Liver (tissue), 9 donors: Measurements from ENCODE around the gene NDUFA8. TPM values are rescaled to one million over a fixed set of nuclear protein-coding genes. Genes with fewer than 3 reads are reported as not detected.

ENCODE experiments used
- DNase-seq: peaks from one replicate; pipeline ENCODE4 v3.0.0-alpha.2; 2017; ENCODE audit warnings: low spot score
- H3K27ac ChIP-seq, 2 donors: one replicate each; pipeline ENCODE4 v1.7.0; 2013; ENCODE audit warnings: inconsistent platforms in 2 of 2, low read length in 2 of 2, control low read depth in 1 of 2, low read depth in 1 of 2, mild to moderate bottlenecking in 1 of 2
- H3K27me3 ChIP-seq, 4 donors: one replicate each; pipeline versions ENCODE4 v1.6.1 to v1.7.0; 2013; ENCODE audit warnings: low read length in 3 of 4, inconsistent platforms in 1 of 4, mild to moderate bottlenecking in 1 of 4, moderate library complexity in 1 of 4; ENCODE audit not compliant: control insufficient read depth in 4 of 4, insufficient read depth in 4 of 4
- H3K36me3 ChIP-seq, 4 donors: one replicate each; pipeline versions ENCODE4 v1.6.1 to v1.7.0; 2013; ENCODE audit warnings: low read length in 3 of 4, mild to moderate bottlenecking in 3 of 4, low read depth in 1 of 4, moderate library complexity in 1 of 4; ENCODE audit not compliant: control insufficient read depth in 4 of 4, insufficient read depth in 3 of 4
- H3K4me1 ChIP-seq, 4 donors: one replicate each; pipeline versions ENCODE4 v1.6.1 to v1.7.0; 2013; ENCODE audit warnings: low read length in 3 of 4, mild to moderate bottlenecking in 3 of 4, moderate library complexity in 1 of 4; ENCODE audit not compliant: control insufficient read depth in 4 of 4, insufficient read depth in 4 of 4
- H3K4me3 ChIP-seq, 3 donors: one replicate each; pipeline versions ENCODE4 v1.6.1 to v1.7.0; 2013; ENCODE audit warnings: low read length in 3 of 3, control low read depth in 1 of 3, low read depth in 1 of 3, mild to moderate bottlenecking in 1 of 3
- H3K9ac ChIP-seq, 2 donors: one replicate each; pipeline ENCODE4 v1.7.0; 2013; ENCODE audit warnings: low read length in 2 of 2, mild to moderate bottlenecking in 2 of 2, moderate library complexity in 2 of 2, control low read depth in 1 of 2, low read depth in 1 of 2
- H3K9me3 ChIP-seq, 4 donors: one replicate each; pipeline versions ENCODE4 v1.6.1 to v1.7.0; 2013; ENCODE audit warnings: low read length in 3 of 4; ENCODE audit not compliant: control insufficient read depth in 4 of 4
- ATF3 ChIP-seq: IDR thresholded peaks from 2 replicates; pipeline ENCODE4 v1.6.1; 2016; ENCODE audit warnings: antibody characterized with exemption
- EGR1 ChIP-seq, 2 donors: IDR thresholded peaks; 2 replicates each; pipeline ENCODE4 v1.6.1; 2016 to 2018; ENCODE audit warnings: antibody characterized with exemption in 2 of 2, low read depth in 2 of 2
- FOXA1 ChIP-seq: IDR thresholded peaks from 2 replicates; pipeline ENCODE4 v1.6.1; 2016; ENCODE audit warnings: antibody characterized with exemption
- FOXA2 ChIP-seq: IDR thresholded peaks from 2 replicates; pipeline ENCODE4 v1.6.1; 2016; ENCODE audit warnings: antibody characterized with exemption
- GABPA ChIP-seq, 2 donors: IDR thresholded peaks in 1 of 2; conservative IDR thresholded peaks in 1 of 2; 2 replicates each; pipeline ENCODE4 v1.6.1; 2016; ENCODE audit warnings: antibody characterized with exemption in 2 of 2, mild to moderate bottlenecking in 1 of 2, moderate library complexity in 1 of 2
- HNF4A ChIP-seq, 2 donors: conservative IDR thresholded peaks; 2 replicates each; pipeline ENCODE4 v1.6.1; 2016; ENCODE audit warnings: antibody characterized with exemption in 2 of 2, mild to moderate bottlenecking in 2 of 2
- HNF4G ChIP-seq: IDR thresholded peaks from 2 replicates; pipeline ENCODE4 v1.6.1; 2016; ENCODE audit warnings: antibody characterized with exemption
- JUND ChIP-seq, 2 donors: IDR thresholded peaks; 2 replicates each; pipeline ENCODE4 v1.6.1; 2016; ENCODE audit warnings: antibody characterized with exemption in 2 of 2
- NR2F2 ChIP-seq: IDR thresholded peaks from 2 replicates; pipeline ENCODE4 v1.6.1; 2016; ENCODE audit warnings: antibody characterized with exemption
- RAD21 ChIP-seq, 2 donors: IDR thresholded peaks; 2 replicates each; pipeline ENCODE4 v1.6.1; 2016; ENCODE audit warnings: antibody characterized with exemption in 2 of 2, mild to moderate bottlenecking in 2 of 2
- REST ChIP-seq: IDR thresholded peaks from 2 replicates; pipeline ENCODE4 v1.6.1; 2016; ENCODE audit warnings: antibody characterized with exemption, mild to moderate bottlenecking
- RXRA ChIP-seq, 2 donors: IDR thresholded peaks; 2 replicates each; pipeline ENCODE4 v1.6.1; 2017 to 2018; ENCODE audit warnings: antibody characterized with exemption in 2 of 2, mild to moderate bottlenecking in 1 of 2
- SP1 ChIP-seq: IDR thresholded peaks from 2 replicates; pipeline ENCODE4 v1.6.1; 2018; ENCODE audit warnings: antibody characterized with exemption, mild to moderate bottlenecking
- TAF1 ChIP-seq: conservative IDR thresholded peaks from 2 replicates; pipeline ENCODE4 v1.6.1; 2016; ENCODE audit warnings: antibody characterized with exemption, mild to moderate bottlenecking
- YY1 ChIP-seq: IDR thresholded peaks from 2 replicates; pipeline ENCODE4 v1.6.1; 2016; ENCODE audit warnings: antibody characterized with exemption, mild to moderate bottlenecking
- ZBTB33 ChIP-seq: IDR thresholded peaks from 2 replicates; pipeline ENCODE4 v1.6.1; 2016; ENCODE audit warnings: antibody characterized with exemption
- WGBS: extraction: QIAGEN DNeasy Blood & Tissue Kit; methylation state at CpG from one replicate; pipeline ENCODE4 v1.1.7; 2013; 5-methylcytosine and 5-hydroxymethylcytosine counted together
- polyA plus RNA-seq, 2 donors: library from polyadenylated mRNA; stranded (reverse) in 1 of 2; unstranded in 1 of 2; fragments of 200-250 nt in 1 of 2; fragments of >200 nt in 1 of 2; fragmentation: Nextera tagmentation in 1 of 2; extraction: Ambion mirVana in 1 of 2; gene quantifications; one replicate each; pipeline versions ENCODE4 v1.2.1 to v1.2.3, GENCODE V29; 2013 to 2015
- total RNA-seq, 2 donors: library from RNA; depleted of rRNA; stranded (reverse); fragments of >200 nt; gene quantifications; one replicate each; pipeline ENCODE4 v1.2.3, GENCODE V29; 2014
- TF ChIP-seq, protein P1 (sequence below): IDR thresholded peaks from 2 replicates; pipeline ENCODE4 v1.6.1; 2016; ENCODE audit warnings: antibody characterized with exemption
- TF ChIP-seq, protein P2 (sequence below): fragments of 150-350 bp; IDR thresholded peaks from 2 replicates; pipeline ENCODE4 v1.5.1; 2017; ENCODE audit warnings: improper control_type of control experiment, low read depth, low read length; ENCODE audit not compliant: missing input control
- donor health status: healthy.
- donor health status: healthy.
- donor health status: healthy.
- donor health status: healthy.
- donor health status: healthy.

NDUFA8 gene
- total and polyA plus RNA-seq, 4 donors: 24.9 to 51.9 (median 38.8) TPM

DNA sequence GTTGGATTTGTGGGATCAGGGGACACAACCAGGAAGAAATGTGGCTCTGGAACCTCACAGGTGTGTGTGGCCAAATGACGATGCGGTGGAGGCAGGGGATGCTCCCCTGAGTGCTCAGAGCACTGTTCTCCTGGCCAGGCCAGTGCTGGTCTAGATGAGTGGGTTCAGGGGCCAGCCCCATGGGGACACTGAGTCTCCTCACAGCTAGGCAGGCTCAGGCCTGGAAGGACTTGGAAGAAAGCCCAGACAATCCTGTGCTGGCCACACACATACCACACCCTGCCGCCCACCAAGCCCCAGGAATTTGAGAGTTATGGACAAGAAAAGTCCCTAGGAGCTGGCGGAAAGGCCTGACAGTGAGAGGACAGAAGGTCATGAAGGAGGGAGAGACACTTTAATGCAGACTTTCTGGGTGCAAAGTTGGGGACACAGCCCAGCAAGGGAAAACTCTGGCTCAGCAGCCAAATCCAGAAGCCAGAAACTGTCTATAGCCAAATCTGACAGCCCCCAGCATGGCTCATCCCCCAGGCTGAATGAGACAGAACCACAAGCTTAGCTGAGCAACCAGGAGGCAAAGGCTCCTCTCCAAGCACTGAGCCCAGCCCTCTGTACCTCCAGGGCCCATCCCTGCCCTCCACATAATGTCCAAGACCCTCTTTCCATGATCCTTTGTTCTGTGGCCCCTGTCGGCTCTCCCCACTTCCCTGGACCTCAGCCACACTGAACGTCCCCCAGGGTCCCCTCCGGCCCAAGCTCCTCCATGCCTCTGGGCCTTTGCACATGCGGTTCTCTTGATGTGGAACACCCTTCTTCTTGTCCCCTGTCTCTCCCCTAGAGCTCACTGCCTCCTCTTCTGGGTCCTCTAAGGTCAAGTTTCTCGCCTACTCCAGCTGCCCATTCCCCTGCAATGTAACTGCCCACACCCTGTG lies 46.8 kb upstream of the NDUFA8 start:
- Histone ChIP-seq H3K4me1 (no peaks in the 10 kb centered on the region), H3K27me3 (peaks cover 0 to 6% (median 0%) of the 10 kb centered on the region in 4 donors), H3K27ac (no peak overlapping the region), H3K9me3 (no peaks in the 10 kb centered on the region), H3K36me3 (no peaks in the 10 kb centered on the region), H3K9ac (no peak overlapping the region), H3K4me3 (no peak overlapping the region)
- TF ChIP-seq, protein P1, sequence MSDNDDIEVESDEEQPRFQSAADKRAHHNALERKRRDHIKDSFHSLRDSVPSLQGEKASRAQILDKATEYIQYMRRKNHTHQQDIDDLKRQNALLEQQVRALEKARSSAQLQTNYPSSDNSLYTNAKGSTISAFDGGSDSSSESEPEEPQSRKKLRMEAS: no peak
- WGBS: 91% methylated on average over 9 of the region's 9 CpGs
- DNase-seq: no peak

GRCh38 chr9:122205176-122205575 lies 45.6 kb upstream of the NDUFA8 start:
- H3K9me3 ChIP-seq: no peaks in the 10 kb centered on the region
- H3K9ac ChIP-seq: no peak overlapping the region
- no peak for DNase-seq
- H3K27me3 ChIP-seq: peaks cover 0 to 6% (median 0%) of the 10 kb centered on the region in 4 donors
- no peak overlapping the region for H3K27ac ChIP-seq
- H3K4me3 ChIP-seq: no peak overlapping the region
- no peaks in the 10 kb centered on the region for H3K36me3 ChIP-seq
- WGBS: 89% methylated on average over 8 of the region's 8 CpGs
- no peaks in the 10 kb centered on the region for H3K4me1 ChIP-seq
- TF ChIP-seq FOXA2: no peak
- TF ChIP-seq ATF3: no peak
- no peak for TF ChIP-seq REST
- TF ChIP-seq, protein P2, sequence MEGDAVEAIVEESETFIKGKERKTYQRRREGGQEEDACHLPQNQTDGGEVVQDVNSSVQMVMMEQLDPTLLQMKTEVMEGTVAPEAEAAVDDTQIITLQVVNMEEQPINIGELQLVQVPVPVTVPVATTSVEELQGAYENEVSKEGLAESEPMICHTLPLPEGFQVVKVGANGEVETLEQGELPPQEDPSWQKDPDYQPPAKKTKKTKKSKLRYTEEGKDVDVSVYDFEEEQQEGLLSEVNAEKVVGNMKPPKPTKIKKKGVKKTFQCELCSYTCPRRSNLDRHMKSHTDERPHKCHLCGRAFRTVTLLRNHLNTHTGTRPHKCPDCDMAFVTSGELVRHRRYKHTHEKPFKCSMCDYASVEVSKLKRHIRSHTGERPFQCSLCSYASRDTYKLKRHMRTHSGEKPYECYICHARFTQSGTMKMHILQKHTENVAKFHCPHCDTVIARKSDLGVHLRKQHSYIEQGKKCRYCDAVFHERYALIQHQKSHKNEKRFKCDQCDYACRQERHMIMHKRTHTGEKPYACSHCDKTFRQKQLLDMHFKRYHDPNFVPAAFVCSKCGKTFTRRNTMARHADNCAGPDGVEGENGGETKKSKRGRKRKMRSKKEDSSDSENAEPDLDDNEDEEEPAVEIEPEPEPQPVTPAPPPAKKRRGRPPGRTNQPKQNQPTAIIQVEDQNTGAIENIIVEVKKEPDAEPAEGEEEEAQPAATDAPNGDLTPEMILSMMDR: no peak
- no peak for TF ChIP-seq JUND (IDR thresholded peaks at IDR 0.05)
- TF ChIP-seq FOXA1: no peak
- TF ChIP-seq HNF4G: no peak
- no peak for TF ChIP-seq RAD21 (IDR thresholded peaks at IDR 0.05)
- TF ChIP-seq EGR1 (IDR thresholded peaks at IDR 0.05; ENCODE audit: low read depth in 2 of 2): no peak
- no peak for TF ChIP-seq SP1
- TF ChIP-seq, protein P1: no peak
- no peak for TF ChIP-seq GABPA (IDR thresholded peaks at IDR 0.05 in 1 of 2, conservative IDR thresholded peaks at IDR 0.05 in 1 of 2)
- no peak for TF ChIP-seq HNF4A (conservative IDR thresholded peaks at IDR 0.05)
- TF ChIP-seq NR2F2: no peak
- TF ChIP-seq TAF1: no peak
- TF ChIP-seq YY1: no peak
- no peak for TF ChIP-seq ZBTB33
- no peak for TF ChIP-seq RXRA (IDR thresholded peaks at IDR 0.05)
